ENCODE data around the gene FCER2.

FCER2 gene

GRCh38 chr19:7654401-7654800 lies 47.5 kb downstream of the FCER2 start:
- no peaks in the 10 kb centered on the region for H3K36me3 ChIP-seq
- H3K9me3 ChIP-seq (replicated peaks in 1 of 11) = no peaks in the 10 kb centered on the region
- H3K4me1 ChIP-seq = peaks cover 42 to 82% (median 71%) of the 10 kb centered on the region in 10 experiments
- TF ChIP-seq Cebpa-rat (IDR thresholded peaks at IDR 0.05) = no peak
- H3K4me3 ChIP-seq = no peak overlapping the region
- H3K9ac ChIP-seq = no peak overlapping the region
- H3K27ac ChIP-seq = peak overlapping the region in 7 of 11 experiments; percentile 32 to 81 (median 77); a peak in 9 of 22 replicates
- peak overlapping the region in 4 of 11 experiments; percentile 73 to 88 (median 84); a peak in 5 of 22 replicates for H3K4me2 ChIP-seq
- peaks cover 0 to 6% (median 0%) of the 10 kb centered on the region in 11 experiments; a peak in 2 of 22 replicates for H3K27me3 ChIP-seq
- no peaks in the 10 kb centered on the region for H4K20me1 ChIP-seq

GRCh38 chr19:7652061-7652641 lies 49.8 kb downstream of the FCER2 start:
- H3K27me3 ChIP-seq = peaks cover 0 to 6% (median 0%) of the 10 kb centered on the region in 11 experiments; a peak in 2 of 22 replicates
- H3K4me3 ChIP-seq = peak overlapping the region in 6 of 10 experiments; percentile 9 to 43 (median 28); a peak in 6 of 20 replicates
- H3K36me3 ChIP-seq = peaks cover 3 to 13% (median 5%) of the 10 kb centered on the region in 11 experiments; a peak in 13 of 22 replicates
- H3K4me1 ChIP-seq = peaks cover 25 to 61% (median 50%) of the 10 kb centered on the region in 10 experiments
- no peaks in the 10 kb centered on the region for H4K20me1 ChIP-seq
- TF ChIP-seq Cebpa-rat (IDR thresholded peaks at IDR 0.05) = peak in 9 of 11 experiments; percentile 45 to 97 (median 81); a peak in 17 of 22 replicates
- no peaks in the 10 kb centered on the region for H3K9me3 ChIP-seq (replicated peaks in 1 of 11)
- H3K27ac ChIP-seq = peak overlapping the region in 10 of 11 experiments; percentile 9 to 81 (median 76); a peak in 19 of 22 replicates
- H3K4me2 ChIP-seq = peak overlapping the region; percentile 67 to 88 (median 76)
- peak overlapping the region in 9 of 11 experiments; percentile 31 to 73 (median 62); a peak in 15 of 22 replicates for H3K9ac ChIP-seq

- Histone ChIP-seq H3K27me3 (peaks cover 0 to 6% (median 0%) of the 10 kb centered on the region in 11 experiments; a peak in 2 of 22 replicates), H3K9ac (no peak overlapping the region), H3K4me3 (no peak overlapping the region), H3K36me3 (peaks cover 7 to 32% (median 22%) of the 10 kb centered on the region in 11 experiments; a peak in 19 of 22 replicates), H3K9me3 (replicated peaks in 1 of 11) (no peaks in the 10 kb centered on the region), H3K27ac (no peak overlapping the region; a peak in 1 of 22 replicates), H3K4me2 (no peak overlapping the region), H3K4me1 (peaks cover 12 to 58% (median 40%) of the 10 kb centered on the region in 10 experiments), H4K20me1 (peaks cover 0 to 8% (median 0%) of the 10 kb centered on the region in 11 experiments; a peak in 1 of 22 replicates)
- no peak for TF ChIP-seq Cebpa-rat (IDR thresholded peaks at IDR 0.05)
Measured at GRCh38 chr19:7650148-7650547, 51.8 kb downstream of the FCER2 start.

- no peak overlapping the region for H3K27ac ChIP-seq
- H3K9ac ChIP-seq = no peak overlapping the region
Measured at GRCh38 chr19:7648265-7649014, 53.5 kb downstream of the FCER2 start.

GRCh38 chr19:7647156-7647555 lies 54.8 kb downstream of the FCER2 start:
- no peak overlapping the region for H3K9ac ChIP-seq
- TF ChIP-seq Cebpa-rat (IDR thresholded peaks at IDR 0.05) = no peak
- peaks cover 0 to 8% (median 0%) of the 10 kb centered on the region in 11 experiments; a peak in 2 of 22 replicates for H4K20me1 ChIP-seq
- H3K36me3 ChIP-seq = peaks cover 18 to 59% (median 45%) of the 10 kb centered on the region in 11 experiments; a peak in 19 of 22 replicates
- peaks cover under 1 to 40% (median 24%) of the 10 kb centered on the region in 10 experiments for H3K4me1 ChIP-seq
- H3K4me3 ChIP-seq = no peak overlapping the region
- peak overlapping the region in 2 of 11 experiments; percentile 75 to 81; a peak in 4 of 22 replicates for H3K27ac ChIP-seq
- peaks cover 0 to 14% (median 0%) of the 10 kb centered on the region in 11 experiments; a peak in 3 of 22 replicates for H3K9me3 ChIP-seq (replicated peaks in 1 of 11)
- H3K4me2 ChIP-seq = peak overlapping the region in 1 of 11 experiments; percentile 83; a peak in 1 of 22 replicates
- H3K27me3 ChIP-seq = peaks cover 0 to 6% (median 0%) of the 10 kb centered on the region in 11 experiments; a peak in 2 of 22 replicates

More at GRCh38 chr19:7648265-7649014, 53.5 kb downstream of the FCER2 start:
- Histone ChIP-seq H3K27me3 (peaks cover 0 to 6% (median 0%) of the 10 kb centered on the region in 11 experiments; a peak in 2 of 22 replicates), H3K4me3 (no peak overlapping the region), H3K4me1 (peaks cover 12 to 53% (median 35%) of the 10 kb centered on the region in 10 experiments), H3K4me2 (no peak overlapping the region), H4K20me1 (peaks cover 0 to 8% (median 0%) of the 10 kb centered on the region in 11 experiments; a peak in 1 of 22 replicates), H3K9me3 (replicated peaks in 1 of 11) (peaks cover 0 to 11% (median 0%) of the 10 kb centered on the region in 11 experiments; a peak in 3 of 22 replicates), H3K36me3 (peaks cover 12 to 49% (median 37%) of the 10 kb centered on the region in 11 experiments; a peak in 19 of 22 replicates)
- TF ChIP-seq Cebpa-rat (IDR thresholded peaks at IDR 0.05) = no peak

- Histone ChIP-seq H3K27ac (peak overlapping the region in 8 of 11 experiments; percentile 27 to 81 (median 60); a peak in 14 of 22 replicates), H3K9me3 (replicated peaks in 1 of 11) (peaks cover 0 to 14% (median 0%) of the 10 kb centered on the region in 11 experiments; a peak in 3 of 22 replicates), H3K9ac (peak overlapping the region in 7 of 11 experiments; percentile 8 to 71 (median 48); a peak in 8 of 22 replicates), H3K4me3 (no peak overlapping the region; a peak in 1 of 20 replicates), H4K20me1 (peaks cover 0 to 10% (median 0%) of the 10 kb centered on the region in 11 experiments; a peak in 6 of 22 replicates), H3K36me3 (peaks cover 18 to 65% (median 48%) of the 10 kb centered on the region in 11 experiments; a peak in 19 of 22 replicates), H3K4me1 (peaks cover 0 to 35% (median 23%) of the 10 kb centered on the region in 10 experiments; a peak in 15 of 20 replicates), H3K27me3 (peaks cover 0 to 6% (median 0%) of the 10 kb centered on the region in 11 experiments; a peak in 2 of 22 replicates), H3K4me2 (peak overlapping the region in 6 of 11 experiments; percentile 49 to 83 (median 78); a peak in 9 of 22 replicates)
- no peak for TF ChIP-seq Cebpa-rat (IDR thresholded peaks at IDR 0.05)
Measured at GRCh38 chr19:7646426-7646700, 55.6 kb downstream of the FCER2 start.

- Histone ChIP-seq H3K27me3 (peaks cover 0 to 1% (median 0%) of the 10 kb centered on the region in 11 experiments; a peak in 1 of 22 replicates), H3K9ac (peak overlapping the region in 9 of 11 experiments; percentile 27 to 71 (median 58); a peak in 14 of 22 replicates), H3K4me2 (peak overlapping the region in 8 of 11 experiments; percentile 31 to 83 (median 71); a peak in 16 of 22 replicates), H3K27ac (peak overlapping the region in 9 of 11 experiments; percentile 27 to 81 (median 58); a peak in 16 of 22 replicates), H3K9me3 (replicated peaks in 1 of 11) (peaks cover 0 to 14% (median 0%) of the 10 kb centered on the region in 11 experiments; a peak in 3 of 22 replicates), H4K20me1 (peaks cover 0 to 16% (median 0%) of the 10 kb centered on the region in 11 experiments; a peak in 8 of 22 replicates), H3K4me3 (peak overlapping the region in 1 of 10 experiments; percentile 26; a peak in 2 of 20 replicates), H3K36me3 (peaks cover 18 to 70% (median 53%) of the 10 kb centered on the region in 11 experiments; a peak in 19 of 22 replicates), H3K4me1 (peaks cover 0 to 35% (median 23%) of the 10 kb centered on the region in 10 experiments; a peak in 14 of 20 replicates)
- no peak for TF ChIP-seq Cebpa-rat (IDR thresholded peaks at IDR 0.05)
Measured at GRCh38 chr19:7645656-7646425, 56.1 kb downstream of the FCER2 start.
